GM18907 (cell line): ENCODE data around the gene CNOT9.

ENCODE experiments used
- ATAC-seq: cut with Tn5 transposase; IDR thresholded peaks from one replicate; pipeline ENCODE4 v1.9.1; 2021; ENCODE audit warnings: mild to moderate bottlenecking, moderate library complexity; ENCODE audit not compliant: unreplicated experiment

Gene CNOT9

GRCh38 chr2:218643751-218644310 is 75.2 kb downstream of the CNOT9 start:
- ATAC-seq: no peak

GRCh38 chr2:218644721-218645120 is 76.1 kb downstream of the CNOT9 start:
- ATAC-seq: no peak

GRCh38 chr2:218645126-218645525 is 76.5 kb downstream of the CNOT9 start:
- peak; percentile 53 for ATAC-seq
